Measurements from ENCODE around the gene RPP25. TPM values are rescaled to one million over a fixed set of nuclear protein-coding genes. Genes with fewer than 3 reads are reported as not detected.
A peak's percentile ranks its signal among the peaks of the same experiment; 100 is the strongest.
"Not testable (repeated sequence)": the region's sequence is repeated elsewhere in the genome, so short reads cannot be mapped to it uniquely, and the experiment has no call there.

RPP25 gene
- total RNA-seq, 2 experiments from 2014 or later: 6.5 to 7.2 TPM

- CTCF ChIA-PET: interaction anchor here (1.9 to 15.0 kb wide), 2 partner anchors 17 to 48 kb away, joined by 4 to 80 read pairs; no protein-coding TSS in a partner anchor
- POLR2A ChIA-PET: interaction anchor here (1.3 kb wide), 1 partner anchor 11 kb away, joined by 4 read pairs; the partner anchor contains the start of gene FAM219B
Observed at GRCh38 chr15:74917676-74918075, 38.9 kb downstream of the RPP25 start.

GRCh38 chr15:74913799-74914198 is 42.8 kb downstream of the RPP25 start:
- H3K36me3 Mint-ChIP-seq (ENCODE audit: low read depth): peaks cover 38% of the 10 kb centered on the region
- DNase-seq; ATAC-seq; H3K9me3 Mint-ChIP-seq (ENCODE audit: insufficient read depth); H3K4me3 Mint-ChIP-seq; H3K27ac Mint-ChIP-seq; POLR2A ChIA-PET; H3K27me3 Mint-ChIP-seq (ENCODE audit: low read depth); H3K4me1 Mint-ChIP-seq (ENCODE audit: low read depth): not testable (repeated sequence)
- CTCF ChIA-PET: interaction anchor here (15.0 kb wide), 1 partner anchor 13 kb away, joined by 80 read pairs; no protein-coding TSS in a partner anchor

More at GRCh38 chr15:74917676-74918075, 38.9 kb downstream of the RPP25 start:
- Mint-ChIP-seq H3K36me3 (ENCODE audit: low read depth) (peaks cover 54% of the 10 kb centered on the region), H3K27ac (no peak overlapping the region), H3K4me1 (ENCODE audit: low read depth) (peaks cover 11% of the 10 kb centered on the region), H3K27me3 (ENCODE audit: low read depth) (no peaks in the 10 kb centered on the region), H3K9me3 (ENCODE audit: insufficient read depth) (no peaks in the 10 kb centered on the region), H3K4me3 (no peak overlapping the region)
- DNase-seq (no peak), ATAC-seq (no peak)

GRCh38 chr15:74913041-74913440 is 43.5 kb downstream of the RPP25 start:
- DNase-seq (no peak), ATAC-seq (no peak)
- H3K9me3 Mint-ChIP-seq (ENCODE audit: insufficient read depth): no peaks in the 10 kb centered on the region
- H3K4me3 Mint-ChIP-seq: no peak overlapping the region
- no peak overlapping the region for H3K27ac Mint-ChIP-seq
- ChIA-PET CTCF (interaction anchor here (15.0 kb wide), 1 partner anchor 12 kb away, joined by 80 read pairs; no protein-coding TSS in a partner anchor), POLR2A (no interaction called here)
- H3K36me3 Mint-ChIP-seq (ENCODE audit: low read depth): peaks cover 31% of the 10 kb centered on the region
- H3K4me1 Mint-ChIP-seq (ENCODE audit: low read depth): no peaks in the 10 kb centered on the region
- H3K27me3 Mint-ChIP-seq (ENCODE audit: low read depth): no peaks in the 10 kb centered on the region

GRCh38 chr15:74908635-74909034 is 47.9 kb downstream of the RPP25 start:
- POLR2A ChIA-PET: interaction anchor here (0.6 kb wide), 1 partner anchor 10 kb away, joined by 5 read pairs; no protein-coding TSS in a partner anchor
- CTCF ChIA-PET: interaction anchor here (1.1 to 15.0 kb wide), 4 partner anchors 8 to 121 kb away, joined by 4 to 80 read pairs (median 14); partner anchors contain the start of gene ULK3
- H3K27ac Mint-ChIP-seq: no peak overlapping the region

GRCh38 chr15:74907163-74907870 is 49.3 kb downstream of the RPP25 start:
- peak overlapping the region; percentile 92 for H3K4me3 Mint-ChIP-seq
- no peak for DNase-seq
- H3K36me3 Mint-ChIP-seq (ENCODE audit: low read depth): peaks cover 41% of the 10 kb centered on the region
- no peaks in the 10 kb centered on the region for H3K27me3 Mint-ChIP-seq (ENCODE audit: low read depth)
- H3K27ac Mint-ChIP-seq: peak overlapping the region; percentile 92
- CTCF ChIA-PET: interaction anchor here (0.6 to 4.3 kb wide), 14 partner anchors 10 to 297 kb away, joined by 3 to 26 read pairs (median 4); partner anchors contain the start of gene ULK3
- POLR2A ChIA-PET: interaction anchor here (0.6 to 1.7 kb wide), 9 partner anchors 10 to 544 kb away, joined by 3 to 16 read pairs (median 4); partner anchors contain the start of genes RPP25 and SIN3A
- peaks cover 32% of the 10 kb centered on the region for H3K4me1 Mint-ChIP-seq (ENCODE audit: low read depth)
- H3K9me3 Mint-ChIP-seq (ENCODE audit: insufficient read depth): no peaks in the 10 kb centered on the region
- no peak for ATAC-seq

More at GRCh38 chr15:74908635-74909034, 47.9 kb downstream of the RPP25 start:
- Mint-ChIP-seq H3K4me1 (ENCODE audit: low read depth) (peaks cover 30% of the 10 kb centered on the region), H3K36me3 (ENCODE audit: low read depth) (peaks cover 37% of the 10 kb centered on the region), H3K4me3 (no peak overlapping the region), H3K9me3 (ENCODE audit: insufficient read depth) (no peaks in the 10 kb centered on the region), H3K27me3 (ENCODE audit: low read depth) (no peaks in the 10 kb centered on the region)
- ATAC-seq (no peak), DNase-seq (no peak)

GRCh38 chr15:74906450-74907162 is 50.0 kb downstream of the RPP25 start, which contains the start of gene FAM219B:
Gene FAM219B, minus strand, starts transcription at chr15:74906851. Its CDS starts 51 bp downstream, at chr15:74906800.
- Mint-ChIP-seq H3K4me1 (ENCODE audit: low read depth) (peaks cover 40% of the 10 kb centered on the region), H3K4me3 (peak within 1 kb of the TSS; percentile 92), H3K9me3 (ENCODE audit: insufficient read depth) (no peaks in the 10 kb centered on the region), H3K27ac (peak within 1 kb of the TSS; percentile 92), H3K36me3 (ENCODE audit: low read depth) (peaks cover 44% of the 10 kb centered on the region), H3K27me3 (ENCODE audit: low read depth) (no peaks in the 10 kb centered on the region)
- ChIA-PET POLR2A (interaction anchor here (0.6 to 1.7 kb wide), 13 partner anchors 10 to 545 kb away, joined by 3 to 16 read pairs (median 4); partner anchors contain the start of genes COX5A, RPP25 and SIN3A), CTCF (interaction anchor here (0.7 to 4.3 kb wide), 21 partner anchors 9 to 298 kb away, joined by 3 to 26 read pairs (median 4); partner anchors contain the start of genes MPI and ULK3)
- ATAC-seq: peak; percentile 89
- peak; percentile 88 for DNase-seq

- CTCF ChIA-PET: interaction anchor here (0.7 to 4.3 kb wide), 21 partner anchors 9 to 298 kb away, joined by 3 to 26 read pairs (median 4); partner anchors contain the start of genes MPI and ULK3
- Mint-ChIP-seq H3K9me3 (ENCODE audit: insufficient read depth) (no peaks in the 10 kb centered on the region), H3K27ac (peak overlapping the region; percentile 80), H3K27me3 (ENCODE audit: low read depth) (no peaks in the 10 kb centered on the region), H3K4me1 (ENCODE audit: low read depth) (peaks cover 45% of the 10 kb centered on the region), H3K36me3 (ENCODE audit: low read depth) (peaks cover 41% of the 10 kb centered on the region), H3K4me3 (peak overlapping the region; percentile 92)
- ATAC-seq: peak; percentile 42
- peak; percentile 50 for DNase-seq
- POLR2A ChIA-PET: interaction anchor here (0.8 to 1.7 kb wide), 12 partner anchors 9 to 128 kb away, joined by 3 to 16 read pairs (median 4); partner anchors contain the start of genes COX5A and RPP25
Observed at GRCh38 chr15:74906067-74906449, 50.5 kb downstream of the RPP25 start.

Other genes with a start within 250 kb of the RPP25 start
- gene CYP1A1, start 231.2 kb downstream of the RPP25 start, total RNA-seq: 1 to 10 TPM; 4.7 to 4.8 TPM
- gene CYP1A2, start 207.9 kb downstream of the RPP25 start, total RNA-seq: not detected
- 100 to 1,000 TPM; 314 to 330 TPM for gene CSK, start 174.7 kb downstream of the RPP25 start, total RNA-seq
- 1 to 10 TPM in 1 of 2 experiments, under 1 TPM in 1; 0.47 to 1.0 TPM for gene LMAN1L, start 143.9 kb downstream of the RPP25 start, total RNA-seq
- gene CPLX3, start 130.1 kb downstream of the RPP25 start, total RNA-seq: not detected
- 10 to 100 TPM; 56.9 to 58.0 TPM for gene ULK3, start 113.6 kb downstream of the RPP25 start, total RNA-seq
- gene SCAMP2, start 83.4 kb downstream of the RPP25 start, total RNA-seq: 100 to 1,000 TPM in 1 of 2 experiments, 10 to 100 TPM in 1; 96.9 to 105 TPM
- 10 to 100 TPM; 55.7 to 56.7 TPM for gene MPI, start 66.7 kb downstream of the RPP25 start, total RNA-seq
- 10 to 100 TPM; 61.3 to 72.5 TPM for gene FAM219B, start 49.9 kb downstream of the RPP25 start, total RNA-seq
- 100 to 1,000 TPM; 305 to 313 TPM for gene COX5A, start 18.7 kb downstream of the RPP25 start, total RNA-seq
- gene SCAMP5, start 38.8 kb upstream of the RPP25 start, total RNA-seq: 1 to 10 TPM; 1.1 TPM
- 10 to 100 TPM; 27.3 to 29.1 TPM for gene PPCDC, start 66.8 kb upstream of the RPP25 start, total RNA-seq
- 10 to 100 TPM; 57.2 to 59.4 TPM for gene C15orf39, start 245.1 kb upstream of the RPP25 start, total RNA-seq